Heart right ventricle (tissue), 16 donors: ENCODE results near the gene PPARG. TPM values are rescaled to one million over a fixed set of nuclear protein-coding genes. Genes with fewer than 3 reads are reported as not detected.

Experiments
- ATAC-seq, 8 donors: fragments of 200-7000 bp; cut with Tn5 transposase; one replicate each; pipeline ENCODE4 v1.9.1; 2020; ENCODE audit warnings: mild to moderate bottlenecking in 8 of 8, moderate library complexity in 8 of 8, moderate number of reproducible peaks in 1 of 8
- DNase-seq, 2 donors: peaks; one replicate each; pipeline ENCODE4 v3.0.0-alpha.2; 2020
- H3K27ac ChIP-seq, 10 donors: fragments of 200-600 bp; sonication (generic) in 2 of 10; one replicate each; pipeline versions ENCODE4 v1.5.0 to v1.8.0; 2020 to 2022; ENCODE audit warnings: mild to moderate bottlenecking in 3 of 10
- H3K27me3 ChIP-seq, 7 donors: fragments of 200-600 bp; one replicate each; pipeline ENCODE4 v1.8.0; 2021 to 2022; ENCODE audit warnings: mild to moderate bottlenecking in 2 of 7
- H3K36me3 ChIP-seq, 9 donors: fragments of 200-600 bp; sonication (generic) in 1 of 9; one replicate each; pipeline versions ENCODE4 v1.5.0 to v1.8.0; 2020 to 2022; ENCODE audit warnings: mild to moderate bottlenecking in 2 of 9
- H3K4me1 ChIP-seq, 9 donors: fragments of 200-600 bp; sonication (generic) in 1 of 9; one replicate each; pipeline versions ENCODE4 v1.5.0 to v1.8.0; 2020 to 2022; ENCODE audit warnings: mild to moderate bottlenecking in 4 of 9
- H3K4me3 ChIP-seq, 10 donors: fragments of 200-600 bp; sonication (generic) in 2 of 10; one replicate each; pipeline versions ENCODE4 v1.5.0 to v1.8.0; 2020 to 2022; ENCODE audit warnings: mild to moderate bottlenecking in 7 of 10, moderate library complexity in 2 of 10
- H3K9me3 ChIP-seq, 11 donors: fragments of 200-600 bp in 10 of 11; sonication (generic) in 2 of 11; one replicate each; pipeline versions ENCODE4 v1.5.0 to v1.8.0; 2013 to 2022; ENCODE audit warnings: mild to moderate bottlenecking in 2 of 11, control low read depth in 1 of 11, moderate library complexity in 1 of 11
- WGBS, 2 donors: extraction: QIAGEN DNeasy Blood & Tissue Kit; methylation state at CpG; one replicate each; pipeline ENCODE4 v1.1.7; 2013; ENCODE audit warnings: inconsistent platforms in 1 of 2; 5-methylcytosine and 5-hydroxymethylcytosine counted together
- intact Hi-C, 10 donors: fragments of 100-400 bp; cut with DNase I; formaldehyde crosslinking; loops; one replicate each; pipeline versions ENCODE4 v1.11.1 to v1.14.2; 2022
- polyA plus RNA-seq, 2 donors: library from polyadenylated mRNA; stranded (reverse); fragments of 200-250 nt; gene quantifications; one replicate each; pipeline ENCODE4 v1.2.3, GENCODE V29; 2013
- total RNA-seq, 10 donors: library from RNA; stranded (reverse); fragmentation: NEBNext Ultra II Directional in 3 of 10; extraction: Animal tissue kit (Norgen Biotek cat#: 25700) in 3 of 10; gene quantifications; one replicate each; pipeline versions ENCODE4 v1.2.1 to v1.2.4, GENCODE V29; 2021 to 2023
- TF ChIP-seq, protein P1 (sequence below), 9 donors: fragments of 200-600 bp; sonication (generic) in 2 of 9; IDR thresholded peaks; one replicate each; pipeline versions ENCODE4 v1.5.0 to v1.8.0; 2021 to 2022; ENCODE audit warnings: antibody characterized with exemption in 9 of 9, mild to moderate bottlenecking in 5 of 9, moderate library complexity in 1 of 9
- donor health status: Arrhythmogenic right ventricular cardiomyopathy.
- donor health status: ischemic (EF 13 %, LVEDD 7.1; RV severe dilation, severe dysfunction).
- donor health status: healthy with polysubstance abuse.
- donor health status: DM: no; HTN: yes; CAD: no.
- donor health status: DM: no; HTN: no; CAD: no.
- donor health status: ischemic (EF 25% LVEDD 6.9; RV normal size, moderate dysfunction).
- donor health status: ischemic (EF 25% LVEDD 5.7; RV mildly dilated, moderate dysfunction).
- donor health status: healthy.
- donor health status: DM: yes; HTN: yes; CAD: no.
- donor health status: Ischemic cardiomyopathy.
- donor health status: ischemic (EF 35%, LVEDD 5.7; RV mildly dilated, moderate dysfunction).
- donor health status: nonischemic (EF 11% LVEDD 7.7; RV severe dilation, severe dysfunction).
- donor health status: DM: yes; HTN: yes; CAD: no.
- donor health status: PGD.
- donor health status: ischemic (EF 29% LVEDD 5.4; RV normal size, mild dysfunction).
- donor health status: nonischemic (EF 23%, LVEDD 6.1; RV moderate dilation, normal function).

The PPARG gene
- total and polyA plus RNA-seq, 12 donors: 10.8 to 31.5 (median 14.6) TPM

GRCh38 chr3:12266038-12266437 is 22.8 kb upstream of the PPARG start:
- Histone ChIP-seq H3K36me3 (no peaks in the 10 kb centered on the region), H3K4me3 (no peak overlapping the region), H3K9me3 (no peaks in the 10 kb centered on the region), H3K27ac (no peak overlapping the region), H3K27me3 (no peaks in the 10 kb centered on the region), H3K4me1 (peaks cover 0 to 33% (median 7%) of the 10 kb centered on the region in 9 donors)
- TF ChIP-seq, protein P1, sequence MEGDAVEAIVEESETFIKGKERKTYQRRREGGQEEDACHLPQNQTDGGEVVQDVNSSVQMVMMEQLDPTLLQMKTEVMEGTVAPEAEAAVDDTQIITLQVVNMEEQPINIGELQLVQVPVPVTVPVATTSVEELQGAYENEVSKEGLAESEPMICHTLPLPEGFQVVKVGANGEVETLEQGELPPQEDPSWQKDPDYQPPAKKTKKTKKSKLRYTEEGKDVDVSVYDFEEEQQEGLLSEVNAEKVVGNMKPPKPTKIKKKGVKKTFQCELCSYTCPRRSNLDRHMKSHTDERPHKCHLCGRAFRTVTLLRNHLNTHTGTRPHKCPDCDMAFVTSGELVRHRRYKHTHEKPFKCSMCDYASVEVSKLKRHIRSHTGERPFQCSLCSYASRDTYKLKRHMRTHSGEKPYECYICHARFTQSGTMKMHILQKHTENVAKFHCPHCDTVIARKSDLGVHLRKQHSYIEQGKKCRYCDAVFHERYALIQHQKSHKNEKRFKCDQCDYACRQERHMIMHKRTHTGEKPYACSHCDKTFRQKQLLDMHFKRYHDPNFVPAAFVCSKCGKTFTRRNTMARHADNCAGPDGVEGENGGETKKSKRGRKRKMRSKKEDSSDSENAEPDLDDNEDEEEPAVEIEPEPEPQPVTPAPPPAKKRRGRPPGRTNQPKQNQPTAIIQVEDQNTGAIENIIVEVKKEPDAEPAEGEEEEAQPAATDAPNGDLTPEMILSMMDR (IDR thresholded peaks at IDR 0.05): no peak
- DNase-seq (no peak), ATAC-seq (peak in 1 of 8 donors; percentile 33)
- intact Hi-C loops: loop anchor here in 1 of 10 donors (5.0 kb wide), 1 partner anchor 89 kb away; no protein-coding TSS in a partner anchor
- WGBS, 2 donors: 66 to 77% methylated on average over 5 of the region's 5 CpGs

DNA sequence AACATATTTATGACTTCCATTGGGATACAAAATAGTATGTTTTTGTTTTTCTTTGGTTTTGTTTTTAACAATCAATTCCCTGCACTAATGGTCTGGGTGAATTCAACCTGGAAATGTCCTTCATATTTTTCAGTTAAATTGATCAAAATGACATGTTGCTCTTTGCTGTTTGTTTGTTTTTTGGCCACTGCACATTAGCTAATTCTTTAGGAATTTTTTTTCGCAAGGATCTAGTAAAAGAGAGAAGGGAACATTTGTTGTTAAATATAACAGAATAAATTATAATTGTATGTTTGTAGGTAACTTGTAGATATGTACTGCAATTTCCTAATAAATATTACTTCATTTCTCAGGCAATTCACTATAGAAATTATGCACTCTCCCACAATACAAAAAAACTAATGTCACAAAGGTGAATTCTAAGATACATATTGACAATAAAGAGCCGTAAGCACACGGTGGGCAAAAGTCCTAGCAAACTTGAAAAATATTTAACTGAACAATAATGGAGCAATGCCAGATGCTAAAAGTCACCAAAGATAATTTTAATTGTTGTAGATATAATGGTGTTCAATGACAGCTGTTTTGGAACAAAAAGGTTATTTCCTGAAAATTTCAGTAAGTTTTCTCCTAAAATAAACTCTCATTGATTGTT is 21.4 kb upstream of the PPARG start:
- H3K27me3 ChIP-seq: no peaks in the 10 kb centered on the region
- no peaks in the 10 kb centered on the region for H3K36me3 ChIP-seq
- H3K4me1 ChIP-seq: peaks cover 0 to 33% (median 7%) of the 10 kb centered on the region in 9 donors
- TF ChIP-seq, protein P1 (IDR thresholded peaks at IDR 0.05): no peak
- peak overlapping the region in 3 of 10 donors; percentile 15 to 33 (median 24) for H3K27ac ChIP-seq
- intact Hi-C loops: loop anchor here in 1 of 10 donors (5.0 kb wide), 1 partner anchor 90 kb away; no protein-coding TSS in a partner anchor
- 60 to 77% methylated on average over 3 of the region's 3 CpGs for WGBS, 2 donors
- ATAC-seq: no peak
- H3K4me3 ChIP-seq: no peak overlapping the region
- no peak for DNase-seq
- no peaks in the 10 kb centered on the region for H3K9me3 ChIP-seq

- 48 to 52% methylated on average over 3 of the region's 3 CpGs for WGBS, 2 donors
- peaks cover 0 to 33% (median 7%) of the 10 kb centered on the region in 9 donors for H3K4me1 ChIP-seq
- intact Hi-C loops: loop anchor here in 1 of 10 donors (5.0 kb wide), 1 partner anchor 91 kb away; no protein-coding TSS in a partner anchor
These were observed 20.7 kb upstream of the PPARG start for GRCh38 chr3:12268049-12268735.

DNA sequence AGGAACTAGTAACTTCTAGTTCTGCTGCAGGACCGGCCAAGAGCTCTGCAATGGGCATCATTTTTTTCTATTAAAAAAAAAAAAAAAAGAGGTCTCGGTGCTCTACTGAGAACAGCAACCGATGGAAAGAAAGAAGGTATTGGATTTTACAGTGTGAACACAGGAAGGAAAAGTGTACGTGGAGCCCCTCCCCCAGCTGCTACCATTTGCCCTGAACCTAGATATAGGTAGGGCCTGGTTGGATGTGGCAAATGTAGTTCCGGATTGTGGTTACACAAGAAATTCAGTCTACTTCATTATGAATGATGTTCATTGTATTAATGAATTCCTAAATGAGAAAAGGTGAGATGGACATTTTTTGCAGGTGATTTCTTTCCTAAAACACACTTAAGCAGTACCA is 17.9 kb upstream of the PPARG start:
- Histone ChIP-seq H3K4me1 (peaks cover 0 to 25% (median 7%) of the 10 kb centered on the region in 9 donors), H3K36me3 (no peaks in the 10 kb centered on the region), H3K27ac (no peak overlapping the region), H3K9me3 (no peaks in the 10 kb centered on the region), H3K4me3 (no peak overlapping the region), H3K27me3 (no peaks in the 10 kb centered on the region)
- ATAC-seq (no peak), DNase-seq (no peak)
- TF ChIP-seq, protein P1 (IDR thresholded peaks at IDR 0.05): no peak
- 86 to 91% methylated on average over 5 of the region's 5 CpGs for WGBS, 2 donors
- intact Hi-C loops: loop anchor here in 1 of 10 donors (10.0 kb wide), 1 partner anchor 204 kb away; no protein-coding TSS in a partner anchor

More at GRCh38 chr3:12268049-12268735, 20.7 kb upstream of the PPARG start:
- DNase-seq: no peak
- no peak for ATAC-seq
- H3K27me3 ChIP-seq: no peaks in the 10 kb centered on the region
- TF ChIP-seq, protein P1 (IDR thresholded peaks at IDR 0.05): no peak
- peak overlapping the region in 3 of 10 donors; percentile 15 to 33 (median 24) for H3K27ac ChIP-seq
- H3K4me3 ChIP-seq: no peak overlapping the region
- no peaks in the 10 kb centered on the region for H3K36me3 ChIP-seq
- no peaks in the 10 kb centered on the region for H3K9me3 ChIP-seq
